H1 (cell line): ENCODE measurements around the gene POM121C. TPM values are rescaled to one million over a fixed set of nuclear protein-coding genes. Genes with fewer than 3 reads are reported as not detected.

Experiments used
- CTCF ChIA-PET: fragments of 300-600 bp; sonication (Branson Sonifier 250); formaldehyde crosslinking; loops from one replicate; lab custom pipeline; 2021; ENCODE audit not compliant: partially characterized antibody; lab: Charles Lee
- POLR2A ChIA-PET: fragments of 300-600 bp; sonication (Branson Sonifier 250); formaldehyde crosslinking; loops from one replicate; lab custom pipeline; 2021; ENCODE audit warnings: inconsistent platforms; ENCODE audit not compliant: partially characterized antibody; lab: Charles Lee
- DNase-seq, 2 experiments: peaks; one replicate each; pipeline versions ENCODE4 v3.0.0 to v3.0.0-alpha.2; 2010 to 2022; ENCODE audit warnings: low spot score in 2 of 2, low read depth in 1 of 2, mixed read lengths in 1 of 2
- FAIRE-seq: peaks from 2 replicates; lab custom pipeline; 2011; peaks lifted over from hg19 to GRCh38; lab: Jason Lieb, UNC
- H2AFZ ChIP-seq: 2 replicates; pipeline ENCODE4 v1.8.1; 2012; ENCODE audit warnings: low read length, inconsistent platforms
- H2AK5ac ChIP-seq: 2 replicates; pipeline ENCODE4 v1.6.1; 2013; ENCODE audit warnings: low read depth, low read length
- H2BK120ac ChIP-seq: replicated peaks from 2 replicates; pipeline ENCODE3; 2013; ENCODE audit warnings: low read depth, low read length, inconsistent platforms
- H2BK12ac ChIP-seq: 2 replicates; pipeline ENCODE4 v1.6.1; 2013; ENCODE audit warnings: low read depth, low read length
- H2BK15ac ChIP-seq: 2 replicates; pipeline ENCODE4 v1.6.1; 2013; ENCODE audit warnings: low read length
- H2BK20ac ChIP-seq: 2 replicates; pipeline ENCODE4 v1.6.1; 2013; ENCODE audit warnings: low read length
- H2BK5ac ChIP-seq: 2 replicates; pipeline ENCODE4 v1.6.1; 2013; ENCODE audit warnings: low read depth, low read length
- H3K14ac ChIP-seq: 2 replicates; pipeline ENCODE4 v1.6.1; 2013; ENCODE audit warnings: inconsistent platforms; ENCODE audit not compliant: insufficient read length
- H3K18ac ChIP-seq: 2 replicates; pipeline ENCODE4 v1.6.1; 2013; ENCODE audit warnings: low read length; ENCODE audit errors: extremely low read depth
- H3K23ac ChIP-seq: 2 replicates; pipeline ENCODE4 v1.6.1; 2013; ENCODE audit warnings: inconsistent platforms; ENCODE audit not compliant: insufficient read length
- H3K23me2 ChIP-seq: 2 replicates; pipeline ENCODE4 v1.6.1; 2013; ENCODE audit warnings: low read depth, low read length
- H3K27ac ChIP-seq: 2 replicates; pipeline ENCODE4 v1.6.1; 2011; ENCODE audit warnings: low read depth, low read length, inconsistent platforms
- H3K27me3 ChIP-seq, 4 experiments: replicated peaks in 1 of 4; 1 replicate in 1 of 4; 2 replicates in 3 of 4; pipeline versions ENCODE4 v1.6.1 to v1.8.1; 2011 to 2013; ENCODE audit warnings: low read length in 3 of 4, mild to moderate bottlenecking in 3 of 4, inconsistent platforms in 2 of 4, mixed read lengths in 2 of 4, moderate library complexity in 1 of 4; ENCODE audit not compliant: control insufficient read depth in 3 of 4, insufficient read depth in 3 of 4; ENCODE audit errors: extremely low read depth in 1 of 4
- H3K36me3 ChIP-seq, 4 experiments: 2 replicates each; pipeline versions ENCODE4 v1.6.1 to v1.8.1; 2011 to 2013; ENCODE audit warnings: mild to moderate bottlenecking in 4 of 4, low read length in 3 of 4, moderate library complexity in 2 of 4, control low read depth in 1 of 4, inconsistent platforms in 1 of 4; ENCODE audit not compliant: insufficient read depth in 4 of 4, control insufficient read depth in 2 of 4
- H3K4ac ChIP-seq: replicated peaks from 2 replicates; pipeline ENCODE3; 2013; ENCODE audit warnings: low read length, low read depth, mixed read lengths, inconsistent platforms; ENCODE audit not compliant: insufficient read length
- H3K4me1 ChIP-seq, 4 experiments: replicated peaks in 1 of 4; 1 replicate in 1 of 4; 2 replicates in 3 of 4; pipeline versions ENCODE4 v1.6.1 to v1.8.1; 2011 to 2013; ENCODE audit warnings: low read length in 3 of 4, inconsistent platforms in 2 of 4, mixed read lengths in 1 of 4; ENCODE audit not compliant: insufficient read depth in 4 of 4, control insufficient read depth in 3 of 4
- H3K4me2 ChIP-seq, 2 experiments: 2 replicates each; pipeline versions ENCODE4 v1.6.1 to v1.8.1; 2011 to 2013; ENCODE audit warnings: low read depth in 2 of 2, low read length in 2 of 2, control low read depth in 1 of 2, inconsistent platforms in 1 of 2, mild to moderate bottlenecking in 1 of 2; ENCODE audit not compliant: insufficient read depth in 1 of 2
- H3K4me3 ChIP-seq, 4 experiments: fragments of 200-600, 300-600 bp in 1 of 4; sonication (generic), shearing (Covaris generic), sonication (Bioruptor Twin) in 1 of 4; 2 replicates each; pipeline versions ENCODE4 v1.5.1 to v1.8.1; 2011 to 2016; ENCODE audit warnings: low read length in 4 of 4, low read depth in 3 of 4, control low read depth in 2 of 4, inconsistent platforms in 2 of 4, mild to moderate bottlenecking in 2 of 4, mixed read lengths in 1 of 4, moderate library complexity in 1 of 4; ENCODE audit not compliant: insufficient read depth in 2 of 4; ENCODE audit errors: extremely low read depth in 1 of 4
- H3K56ac ChIP-seq: replicated peaks from 2 replicates; pipeline ENCODE3; 2013; ENCODE audit warnings: low read depth, mild to moderate bottlenecking, mixed read lengths, low read length, inconsistent platforms; ENCODE audit not compliant: insufficient read length
- H3K79me1 ChIP-seq: 2 replicates; pipeline ENCODE4 v1.6.1; 2013; ENCODE audit warnings: low read depth, low read length, control low read depth
- H3K79me2 ChIP-seq, 2 experiments: 2 replicates each; pipeline versions ENCODE4 v1.6.1 to v1.8.1; 2012 to 2013; ENCODE audit warnings: low read length in 2 of 2, mild to moderate bottlenecking in 2 of 2, inconsistent platforms in 1 of 2; ENCODE audit not compliant: insufficient read depth in 2 of 2, control insufficient read depth in 1 of 2
- H3K9ac ChIP-seq, 4 experiments: replicated peaks in 1 of 4; 1 replicate in 1 of 4; 2 replicates in 3 of 4; pipeline versions ENCODE4 v1.6.1 to v1.8.1; 2011 to 2013; ENCODE audit warnings: low read depth in 3 of 4, low read length in 3 of 4, control low read depth in 2 of 4, mild to moderate bottlenecking in 2 of 4, moderate library complexity in 2 of 4, inconsistent platforms in 1 of 4; ENCODE audit errors: extremely low read depth in 1 of 4
- H3K9me3 ChIP-seq, 2 experiments: 2 replicates each; pipeline versions ENCODE4 v1.6.1 to v1.8.1; 2012 to 2013; ENCODE audit warnings: mild to moderate bottlenecking in 2 of 2, moderate library complexity in 2 of 2, control low read depth in 1 of 2, inconsistent platforms in 1 of 2, low read depth in 1 of 2, low read length in 1 of 2, mixed read lengths in 1 of 2; ENCODE audit not compliant: insufficient read depth in 2 of 2
- H4K20me1 ChIP-seq, 2 experiments: replicated peaks in 1 of 2; 2 replicates each; pipeline versions ENCODE3 to v1.8.1; 2011 to 2013; ENCODE audit warnings: inconsistent platforms in 2 of 2, low read length in 2 of 2, mild to moderate bottlenecking in 1 of 2; ENCODE audit not compliant: insufficient read depth in 2 of 2, control insufficient read depth in 1 of 2
- H4K5ac ChIP-seq: 2 replicates; pipeline ENCODE4 v1.6.1; 2013; ENCODE audit warnings: low read length, low read depth, mixed read lengths, inconsistent platforms; ENCODE audit not compliant: insufficient read length
- H4K8ac ChIP-seq: 2 replicates; pipeline ENCODE4 v1.8.0; 2013; ENCODE audit warnings: mild to moderate bottlenecking, moderate library complexity, low read length, inconsistent platforms; ENCODE audit not compliant: insufficient read depth; ENCODE audit errors: extremely low read depth
- H4K91ac ChIP-seq: replicated peaks from 2 replicates; pipeline ENCODE3; 2013; ENCODE audit warnings: low read length, mixed read lengths, inconsistent platforms; ENCODE audit not compliant: insufficient read length
- CTBP2 ChIP-seq: IDR thresholded peaks from 2 replicates; pipeline ENCODE4 v1.7.0; 2011; ENCODE audit warnings: borderline replicate concordance, mild to moderate bottlenecking, moderate library complexity, mixed read lengths, low read length; ENCODE audit not compliant: insufficient read depth, insufficient read length
- GABPA ChIP-seq: IDR thresholded peaks from 2 replicates; pipeline ENCODE4 v1.6.1; 2011; ENCODE audit warnings: mild to moderate bottlenecking, low read length, moderate library complexity, borderline replicate concordance; ENCODE audit not compliant: insufficient read depth
- JUND ChIP-seq: IDR thresholded peaks from 2 replicates; pipeline ENCODE4 v1.6.1; 2011; ENCODE audit warnings: mild to moderate bottlenecking, improper control_type of control experiment, low read length
- MAFK ChIP-seq: IDR thresholded peaks from 2 replicates; pipeline ENCODE4 v1.6.1; 2012; ENCODE audit warnings: low read depth, mild to moderate bottlenecking, improper control_type of control experiment, low read length
- POLR2A ChIP-seq, 2 experiments: IDR thresholded peaks; 1 replicate in 1 of 2; 2 replicates in 1 of 2; pipeline ENCODE4 v1.6.1; 2011; ENCODE audit warnings: low read depth in 2 of 2, low read length in 2 of 2, mild to moderate bottlenecking in 2 of 2; ENCODE audit errors: control extremely low read depth in 1 of 2
- POLR2AphosphoS5 ChIP-seq: IDR thresholded peaks from 2 replicates; pipeline ENCODE4 v1.6.1; 2011; ENCODE audit warnings: low read depth, low read length
- TCF12 ChIP-seq: IDR thresholded peaks from 2 replicates; pipeline ENCODE4 v1.6.1; 2011; ENCODE audit warnings: low read depth, mild to moderate bottlenecking, low read length
- TEAD4 ChIP-seq: IDR thresholded peaks from 2 replicates; pipeline ENCODE4 v1.6.1; 2012; ENCODE audit warnings: low read depth, low read length, inconsistent platforms, mixed read lengths
- WGBS, 2 experiments: shearing (Covaris generic) in 1 of 2; methylation state at CpG; one replicate each; pipeline versions ENCODE4 v1.1.6 to v1.1.7; 2013 to 2015; ENCODE audit warnings: low lambda C conversion rate in 2 of 2, mixed read lengths in 2 of 2, inconsistent platforms in 1 of 2, low coverage in 1 of 2, missing lambda C conversion rate in 1 of 2; ENCODE audit not compliant: insufficient replicate concordance in 2 of 2, insufficient coverage in 1 of 2, insufficient read length in 1 of 2; ENCODE audit errors: extremely low coverage in 1 of 2, missing lambda C conversion rate in 1 of 2; 5-methylcytosine and 5-hydroxymethylcytosine counted together
- polyA plus RNA-seq, 7 experiments: library from polyadenylated mRNA; depleted of rRNA in 3 of 7; stranded (reverse) in 5 of 7; unstranded in 2 of 7; fragments of >200 nt in 5 of 7; fragments of 200-250 nt in 2 of 7; gene quantifications; 1 replicate in 5 of 7; 2 replicates in 1 of 7; 4 replicates in 1 of 7; pipeline versions ENCODE4 v1.2.1 to v1.2.3, GENCODE V29; 2011 to 2013; ENCODE audit warnings: missing spikeins in 2 of 7, mixed read lengths in 2 of 7
- total RNA-seq: library from RNA; stranded (reverse); fragmentation: NEBNext Ultra II Directional; extraction: Animal tissue kit (Norgen Biotek cat#: 25700); gene quantifications from 2 replicates; pipeline ENCODE4 v1.2.1, GENCODE V29; 2021

POM121C gene
- total and polyA plus RNA-seq, 2 of the 8 experiments (the other 6 are each of a cell fraction or from before 2014, with no cell fraction given), result 16.5 to 58.0 TPM

GRCh38 chr7:75531359-75531821, 45.3 kb upstream of the POM121C start:
- H4K5ac ChIP-seq, result no peak overlapping the region
- H2AK5ac ChIP-seq, result no peak overlapping the region
- no peak overlapping the region for H3K27ac ChIP-seq
- no peak overlapping the region for H2BK15ac ChIP-seq
- DNase-seq, result peak; percentile 19 to 46
- no peak overlapping the region for H2BK12ac ChIP-seq
- H3K23ac ChIP-seq, result no peak overlapping the region
- no peak overlapping the region for H3K4me3 ChIP-seq
- peaks cover 5% of the 10 kb centered on the region for H3K79me1 ChIP-seq
- no peak for FAIRE-seq
- H3K4me1 ChIP-seq, result peaks cover 0 to 4% (median 0%) of the 10 kb centered on the region in 4 experiments; a peak in 2 of 7 replicates
- H2BK5ac ChIP-seq, result no peak overlapping the region
- no peak overlapping the region for H3K9ac ChIP-seq
- no peak overlapping the region; the same call in 1 of the 2 replicates for H4K8ac ChIP-seq
- peaks cover 2 to 11% (median 9%) of the 10 kb centered on the region in 4 experiments; a peak in 7 of 8 replicates for H3K36me3 ChIP-seq
- no peaks in the 10 kb centered on the region for H3K9me3 ChIP-seq
- 64% methylated on average over 6 of the region's 6 CpGs; no CpG with 5 or more reads in 1 of the 2 experiments for WGBS, 2 experiments
- no peak overlapping the region for H2AFZ ChIP-seq
- no peak overlapping the region for H3K18ac ChIP-seq
- peak; percentile 59 for TF ChIP-seq POLR2AphosphoS5
- peak; percentile 85 for TF ChIP-seq JUND
- TF ChIP-seq CTBP2, result no peak
- TF ChIP-seq GABPA, result no peak
- peak; percentile 25; the same call in 1 of the 2 replicates for TF ChIP-seq MAFK
- no peak for TF ChIP-seq TEAD4
- 0 out of 3 replicates have a peak, but pooled peaks of 1 of the 2 experiments have one; percentile 1 for TF ChIP-seq POLR2A (IDR thresholded peaks at IDR 0.05; ENCODE audit: control extremely low read depth in 1 of 2, low read depth in 2 of 2, low read length in 2 of 2)
- TF ChIP-seq TCF12, result 0 out of 2 replicates have a peak, but pooled peaks have one; percentile 63
- H3K79me2 ChIP-seq, result peaks cover 3 to 10% of the 10 kb centered on the region in 2 experiments; a peak in 3 of 4 replicates
- H3K56ac ChIP-seq, result no peak overlapping the region
- H2BK120ac ChIP-seq, result no peak overlapping the region
- H4K20me1 ChIP-seq, result no peaks in the 10 kb centered on the region
- H3K23me2 ChIP-seq, result peaks cover 7% of the 10 kb centered on the region; the same call in 1 of the 2 replicates
- POLR2A ChIA-PET, result interaction anchor here (0.6 to 1.2 kb wide), 2 partner anchors 45 to 93 kb away, joined by 3 to 6 read pairs; partner anchors contain the start of gene POM121C
- H3K14ac ChIP-seq, result no peak overlapping the region
- no peak overlapping the region for H3K4me2 ChIP-seq
- no peak overlapping the region for H4K91ac ChIP-seq
- H3K27me3 ChIP-seq, result no peaks in the 10 kb centered on the region
- CTCF ChIA-PET, result interaction anchor here (0.6 to 1.5 kb wide), 3 partner anchors 230 to 1045 kb away, joined by 3 to 5 read pairs (median 3); no protein-coding TSS in a partner anchor
- H3K4ac ChIP-seq, result no peak overlapping the region
- no peak overlapping the region for H2BK20ac ChIP-seq
